Stimulated activated naive CD4-positive, alpha-beta T cell treated with Interleukin-2 at 50 U/mL for 16 hours (primary cell): ENCODE results near the gene OR52E8.

Source experiments
- DNase-seq: peaks from one replicate; lab custom pipeline; 2025; lab: John Stamatoyannopoulos, UW

OR52E8 gene

DNA sequence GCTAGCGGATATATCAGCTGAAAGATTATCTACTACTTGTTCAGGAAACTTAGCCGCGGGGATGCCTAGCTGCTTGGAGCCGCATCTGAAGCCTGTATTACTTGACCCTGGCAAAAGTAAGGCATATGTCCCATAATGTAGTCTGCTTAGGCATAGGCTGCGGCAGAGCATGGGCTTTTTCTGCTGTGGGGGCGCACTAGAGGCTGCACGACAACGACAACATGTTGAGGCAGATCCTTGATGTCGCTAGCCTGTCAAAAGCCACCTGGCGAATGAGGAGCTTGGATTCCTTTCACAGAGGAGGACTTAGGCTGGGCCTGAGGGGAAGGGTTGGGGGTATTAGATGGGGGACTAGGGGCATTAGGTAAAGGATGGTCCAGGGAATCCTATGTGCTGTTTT, 49.9 kb downstream of the OR52E8 start:
- DNase-seq = no peak
